A549 (cell line): Measurements from ENCODE around the gene GNA12. TPM values are rescaled to one million over a fixed set of nuclear protein-coding genes. Genes with fewer than 3 reads are reported as not detected.

Experiments
- ATAC-seq, 2 experiments: fragments of 200-7000 bp in 1 of 2; fragments of >200 bp in 1 of 2; cut with Nextera tagmentation in 1 of 2; cut with Tn5 transposase in 1 of 2; 3 replicates each; pipeline versions ENCODE4 v1.8.0 to v1.9.1; 2018 to 2020; ENCODE audit warnings: mild to moderate bottlenecking in 1 of 2, moderate library complexity in 1 of 2
- CTCF ChIA-PET: fragments of 300-600 bp; sonication (Branson Sonifier 250); formaldehyde crosslinking; extraction: SDS; loops from one replicate; lab custom pipeline; 2021; ENCODE audit warnings: antibody characterized with exemption, inconsistent platforms; lab: Yijun Ruan, JAX
- POLR2A ChIA-PET: fragments of 350-600 bp; formaldehyde crosslinking; extraction: SDS; loops from one replicate; lab custom pipeline; 2021; ENCODE audit warnings: antibody characterized with exemption, inconsistent platforms; lab: Yijun Ruan, JAX
- DNase-seq, 2 experiments: peaks; one replicate each; pipeline versions ENCODE4 v3.0.0 to v3.0.0-alpha.2; 2011 to 2016; ENCODE audit warnings: low read depth in 1 of 2, low spot score in 1 of 2
- FAIRE-seq: peaks from 2 replicates; lab custom pipeline; 2011; peaks lifted over from hg19 to GRCh38; lab: Jason Lieb, UNC
- H3K27ac ChIP-seq, 2 experiments: fragments of >200 bp; sonication (Bioruptor Twin); formaldehyde crosslinking; 3 replicates each; pipeline ENCODE4 v1.5.1; 2016 to 2017
- H3K4me1 ChIP-seq: fragments of >200 bp; sonication (Bioruptor Twin); formaldehyde crosslinking; 3 replicates; pipeline ENCODE4 v1.6.1; 2016
- H3K4me2 ChIP-seq: fragments of >200 bp; sonication (Bioruptor Twin); formaldehyde crosslinking; 3 replicates; pipeline ENCODE4 v1.6.1; 2016
- H3K4me3 ChIP-seq: fragments of >200 bp; sonication (Bioruptor Twin); formaldehyde crosslinking; 3 replicates; pipeline ENCODE4 v1.5.1; 2016
- H3K9me3 ChIP-seq: fragments of >200 bp; sonication (Bioruptor Twin); formaldehyde crosslinking; 3 replicates; pipeline ENCODE4 v1.6.1; 2016
- CBX8 ChIP-seq: fragments of 200-600 bp; sonication (generic); IDR thresholded peaks from 2 replicates; pipeline ENCODE4 v1.6.1; 2016
- FOSB ChIP-seq: fragments of 250-450 bp; sonication (Bioruptor Pico); IDR thresholded peaks from 2 replicates; pipeline ENCODE4 v1.5.0; 2020; ENCODE audit warnings: mild to moderate bottlenecking, moderate library complexity
- FOSL2 ChIP-seq, 2 experiments: fragments of 450-650 bp in 1 of 2; fragments of >200 bp in 1 of 2; sonication (Bioruptor Twin) in 1 of 2; formaldehyde crosslinking; IDR thresholded peaks; 2 replicates each; pipeline versions ENCODE4 v1.5.0 to v1.6.1; 2016 to 2020; ENCODE audit warnings: mild to moderate bottlenecking in 1 of 2, moderate library complexity in 1 of 2
- HEYL ChIP-seq: fragments of 250-450 bp; sonication (Bioruptor Pico); IDR thresholded peaks from 2 replicates; pipeline ENCODE4 v1.8.0; 2021; ENCODE audit warnings: mild to moderate bottlenecking, moderate library complexity
- HOXB13 ChIP-seq: fragments of 250-450 bp; sonication (Bioruptor Pico); IDR thresholded peaks from 2 replicates; pipeline ENCODE4 v1.5.0; 2020; ENCODE audit warnings: low read depth, mild to moderate bottlenecking, moderate library complexity
- JUNB ChIP-seq: fragments of >200 bp; sonication (Bioruptor Twin); formaldehyde crosslinking; IDR thresholded peaks from 2 replicates; pipeline ENCODE4 v1.6.1; 2016
- NFE2L2 ChIP-seq: fragments of 150-350 bp; conservative IDR thresholded peaks from 2 replicates; pipeline ENCODE4 v1.6.1; 2014; ENCODE audit warnings: low read length
- POLR2A ChIP-seq: IDR thresholded peaks from 2 replicates; pipeline ENCODE4 v1.6.1; 2012; ENCODE audit warnings: mild to moderate bottlenecking, low read length
- RAD21 ChIP-seq, 2 experiments: fragments of >200 bp in 1 of 2; sonication (Bioruptor Twin) in 1 of 2; formaldehyde crosslinking in 1 of 2; IDR thresholded peaks in 1 of 2; conservative IDR thresholded peaks in 1 of 2; 2 replicates in 1 of 2; 3 replicates in 1 of 2; pipeline ENCODE4 v1.6.1; 2012 to 2018; ENCODE audit warnings: inconsistent platforms in 1 of 2
- RNF2 ChIP-seq: fragments of 200-600 bp; sonication (generic); IDR thresholded peaks from 2 replicates; pipeline ENCODE4 v1.6.1; 2016; ENCODE audit warnings: low read depth, mild to moderate bottlenecking, antibody characterized with exemption, moderate library complexity, borderline replicate concordance
- SMC3 ChIP-seq: fragments of >200 bp; sonication (Bioruptor Twin); formaldehyde crosslinking; IDR thresholded peaks from 3 replicates; pipeline ENCODE4 v1.6.1; 2018; ENCODE audit warnings: inconsistent platforms
- SREBF2 ChIP-seq: fragments of 450-650 bp; IDR thresholded peaks from 2 replicates; pipeline ENCODE4 v1.6.1; 2014; ENCODE audit warnings: mild to moderate bottlenecking, moderate library complexity
- ZNF302 ChIP-seq: fragments of 250-450 bp; sonication (Bioruptor Pico); IDR thresholded peaks from 2 replicates; pipeline ENCODE4 v1.9.0; 2021; ENCODE audit warnings: inconsistent platforms, mild to moderate bottlenecking, moderate library complexity
- ZSCAN20 ChIP-seq: fragments of 250-450 bp; sonication (Bioruptor Pico); IDR thresholded peaks from 2 replicates; pipeline ENCODE4 v1.8.0; 2022; ENCODE audit warnings: mild to moderate bottlenecking, moderate library complexity
- WGBS: methylation state at CpG from one replicate; pipeline ENCODE4 v1.1.6; 2017; ENCODE audit errors: missing lambda C conversion rate; 5-methylcytosine and 5-hydroxymethylcytosine counted together
- polyA plus RNA-seq, 4 experiments: library from polyadenylated mRNA; depleted of rRNA in 3 of 4; stranded (reverse); fragments of >200 nt; fragmentation: RNase III in 1 of 4; extraction: RNeasy Plus Mini Kit Qiagen cat#74134 plus additional on column Dnase treatment in 1 of 4; gene quantifications; 2 replicates in 3 of 4; 3 replicates in 1 of 4; pipeline ENCODE4 v1.2.3, GENCODE V29; 2011 to 2017
- TF ChIP-seq, protein P1 (sequence below): fragments of >200 bp; sonication (Bioruptor Twin); formaldehyde crosslinking; IDR thresholded peaks from 3 replicates; pipeline ENCODE4 v1.5.1; 2016
- TF ChIP-seq, protein P2 (sequence below): fragments of >200 bp; sonication (Bioruptor Twin); formaldehyde crosslinking; IDR thresholded peaks from 3 replicates; pipeline ENCODE4 v1.6.1; 2016
- TF ChIP-seq, protein P3 (sequence below): IDR thresholded peaks from 2 replicates; pipeline ENCODE4 v1.6.1; 2012
- TF ChIP-seq, protein P4 (sequence below): fragments of 250-450 bp; sonication (Bioruptor Pico); IDR thresholded peaks from 2 replicates; pipeline ENCODE4 v1.5.0; 2021; ENCODE audit warnings: mild to moderate bottlenecking, moderate library complexity, borderline replicate concordance
- TF ChIP-seq, protein P5 (sequence below): fragments of >200 bp; sonication (Bioruptor Twin); formaldehyde crosslinking; IDR thresholded peaks from 2 replicates; pipeline ENCODE4 v1.6.1; 2016
- TF ChIP-seq, protein P6 (sequence below): fragments of 250-450 bp; sonication (Bioruptor Pico); IDR thresholded peaks from 2 replicates; pipeline ENCODE4 v1.5.0; 2020; ENCODE audit warnings: low read depth, mild to moderate bottlenecking, moderate library complexity

The GNA12 gene
- polyA plus RNA-seq, 2 of the 4 experiments (the other 2 are of a cell fraction), result 33.0 to 43.7 TPM

DNA sequence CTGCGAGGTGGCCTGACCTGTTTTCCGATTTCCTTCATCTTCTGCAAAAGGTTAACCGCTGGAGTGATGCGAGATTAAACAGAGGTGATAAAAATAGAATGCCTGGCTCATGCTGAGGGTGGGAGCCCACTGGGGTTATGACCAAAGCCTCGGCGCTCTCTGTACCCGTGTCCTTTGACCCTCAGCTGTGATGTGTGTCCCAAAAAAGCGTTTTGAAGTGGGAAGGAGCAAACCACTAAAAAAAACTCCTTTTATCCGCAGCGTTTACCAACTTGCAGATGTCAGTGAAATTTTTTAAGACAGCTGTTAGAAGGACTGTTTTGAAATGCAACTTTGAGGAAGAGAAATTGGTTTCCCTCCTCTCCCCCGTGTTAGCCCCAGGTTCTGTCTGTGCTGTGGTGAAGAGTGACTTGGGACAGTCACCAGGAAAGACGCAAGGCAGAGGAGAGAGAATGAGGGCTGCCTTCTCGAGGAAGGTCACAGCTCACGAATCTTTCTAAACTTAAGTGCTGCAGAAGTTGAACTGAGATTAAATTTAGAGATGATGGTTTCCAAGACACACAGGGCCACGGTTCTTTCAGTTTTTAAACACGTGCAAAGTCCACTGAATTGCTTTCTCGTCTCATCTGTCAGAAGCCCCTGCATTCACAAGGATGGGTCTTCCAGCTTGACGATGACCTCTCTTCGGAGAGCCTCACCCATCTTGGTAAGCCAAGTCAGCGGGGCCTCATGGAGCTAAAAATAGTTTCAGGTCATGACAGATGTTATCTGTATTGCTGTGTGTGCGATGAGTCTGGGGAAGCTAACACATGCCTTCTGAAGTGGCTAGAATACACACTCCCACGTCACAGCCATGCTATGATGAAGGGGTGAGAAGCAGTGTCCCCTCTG is 128.5 kb downstream of the GNA12 start:
- TF ChIP-seq, protein P1, sequence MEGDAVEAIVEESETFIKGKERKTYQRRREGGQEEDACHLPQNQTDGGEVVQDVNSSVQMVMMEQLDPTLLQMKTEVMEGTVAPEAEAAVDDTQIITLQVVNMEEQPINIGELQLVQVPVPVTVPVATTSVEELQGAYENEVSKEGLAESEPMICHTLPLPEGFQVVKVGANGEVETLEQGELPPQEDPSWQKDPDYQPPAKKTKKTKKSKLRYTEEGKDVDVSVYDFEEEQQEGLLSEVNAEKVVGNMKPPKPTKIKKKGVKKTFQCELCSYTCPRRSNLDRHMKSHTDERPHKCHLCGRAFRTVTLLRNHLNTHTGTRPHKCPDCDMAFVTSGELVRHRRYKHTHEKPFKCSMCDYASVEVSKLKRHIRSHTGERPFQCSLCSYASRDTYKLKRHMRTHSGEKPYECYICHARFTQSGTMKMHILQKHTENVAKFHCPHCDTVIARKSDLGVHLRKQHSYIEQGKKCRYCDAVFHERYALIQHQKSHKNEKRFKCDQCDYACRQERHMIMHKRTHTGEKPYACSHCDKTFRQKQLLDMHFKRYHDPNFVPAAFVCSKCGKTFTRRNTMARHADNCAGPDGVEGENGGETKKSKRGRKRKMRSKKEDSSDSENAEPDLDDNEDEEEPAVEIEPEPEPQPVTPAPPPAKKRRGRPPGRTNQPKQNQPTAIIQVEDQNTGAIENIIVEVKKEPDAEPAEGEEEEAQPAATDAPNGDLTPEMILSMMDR, result no peak
- TF ChIP-seq SREBF2 (no peak), HOXB13 (no peak), ZNF302 (CRISPR knock-in tag) (no peak), RNF2 (no peak), POLR2A (no peak), NFE2L2 (no peak), SMC3 (no peak), ZSCAN20 (no peak), HEYL (CRISPR knock-in tag) (no peak), FOSL2 (IDR thresholded peaks at IDR 0.05) (no peak), FOSL2 (CRISPR knock-in tag; IDR thresholded peaks at IDR 0.05) (no peak), FOSB (no peak), RAD21 (conservative IDR thresholded peaks at IDR 0.05 in 1 of 2, IDR thresholded peaks at IDR 0.05 in 1 of 2) (no peak), CBX8 (no peak), JUNB (no peak)
- TF ChIP-seq, protein P2, sequence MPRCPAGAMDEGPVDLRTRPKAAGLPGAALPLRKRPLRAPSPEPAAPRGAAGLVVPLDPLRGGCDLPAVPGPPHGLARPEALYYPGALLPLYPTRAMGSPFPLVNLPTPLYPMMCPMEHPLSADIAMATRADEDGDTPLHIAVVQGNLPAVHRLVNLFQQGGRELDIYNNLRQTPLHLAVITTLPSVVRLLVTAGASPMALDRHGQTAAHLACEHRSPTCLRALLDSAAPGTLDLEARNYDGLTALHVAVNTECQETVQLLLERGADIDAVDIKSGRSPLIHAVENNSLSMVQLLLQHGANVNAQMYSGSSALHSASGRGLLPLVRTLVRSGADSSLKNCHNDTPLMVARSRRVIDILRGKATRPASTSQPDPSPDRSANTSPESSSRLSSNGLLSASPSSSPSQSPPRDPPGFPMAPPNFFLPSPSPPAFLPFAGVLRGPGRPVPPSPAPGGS, result no peak
- TF ChIP-seq, protein P3, sequence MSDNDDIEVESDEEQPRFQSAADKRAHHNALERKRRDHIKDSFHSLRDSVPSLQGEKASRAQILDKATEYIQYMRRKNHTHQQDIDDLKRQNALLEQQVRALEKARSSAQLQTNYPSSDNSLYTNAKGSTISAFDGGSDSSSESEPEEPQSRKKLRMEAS, result no peak
- TF ChIP-seq, protein P4, sequence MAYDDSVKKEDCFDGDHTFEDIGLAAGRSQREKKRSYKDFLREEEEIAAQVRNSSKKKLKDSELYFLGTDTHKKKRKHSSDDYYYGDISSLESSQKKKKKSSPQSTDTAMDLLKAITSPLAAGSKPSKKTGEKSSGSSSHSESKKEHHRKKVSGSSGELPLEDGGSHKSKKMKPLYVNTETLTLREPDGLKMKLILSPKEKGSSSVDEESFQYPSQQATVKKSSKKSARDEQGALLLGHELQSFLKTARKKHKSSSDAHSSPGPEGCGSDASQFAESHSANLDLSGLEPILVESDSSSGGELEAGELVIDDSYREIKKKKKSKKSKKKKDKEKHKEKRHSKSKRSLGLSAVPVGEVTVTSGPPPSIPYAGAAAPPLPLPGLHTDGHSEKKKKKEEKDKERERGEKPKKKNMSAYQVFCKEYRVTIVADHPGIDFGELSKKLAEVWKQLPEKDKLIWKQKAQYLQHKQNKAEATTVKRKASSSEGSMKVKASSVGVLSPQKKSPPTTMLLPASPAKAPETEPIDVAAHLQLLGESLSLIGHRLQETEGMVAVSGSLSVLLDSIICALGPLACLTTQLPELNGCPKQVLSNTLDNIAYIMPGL (CRISPR knock-in tag), result no peak
- TF ChIP-seq, protein P5, sequence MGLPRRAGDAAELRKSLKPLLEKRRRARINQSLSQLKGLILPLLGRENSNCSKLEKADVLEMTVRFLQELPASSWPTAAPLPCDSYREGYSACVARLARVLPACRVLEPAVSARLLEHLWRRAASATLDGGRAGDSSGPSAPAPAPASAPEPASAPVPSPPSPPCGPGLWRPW, result no peak
- TF ChIP-seq, protein P6, sequence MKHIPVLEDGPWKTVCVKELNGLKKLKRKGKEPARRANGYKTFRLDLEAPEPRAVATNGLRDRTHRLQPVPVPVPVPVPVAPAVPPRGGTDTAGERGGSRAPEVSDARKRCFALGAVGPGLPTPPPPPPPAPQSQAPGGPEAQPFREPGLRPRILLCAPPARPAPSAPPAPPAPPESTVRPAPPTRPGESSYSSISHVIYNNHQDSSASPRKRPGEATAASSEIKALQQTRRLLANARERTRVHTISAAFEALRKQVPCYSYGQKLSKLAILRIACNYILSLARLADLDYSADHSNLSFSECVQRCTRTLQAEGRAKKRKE (CRISPR knock-in tag), result no peak
- DNase-seq (no peak), ATAC-seq (no peak), FAIRE-seq (no peak)
- POLR2A ChIA-PET, result no interaction called here
- Histone ChIP-seq H3K4me3 (no peak overlapping the region), H3K4me2 (no peak overlapping the region), H3K9me3 (no peaks in the 10 kb centered on the region), H3K4me1 (no peaks in the 10 kb centered on the region), H3K27ac (no peak overlapping the region)
- CTCF ChIA-PET, result interaction anchor here (1.0 to 2.0 kb wide), 4 partner anchors 8 to 45 kb away, joined by 3 to 6 read pairs (median 4); no protein-coding TSS in a partner anchor
- 82% methylated on average over 22 of the region's 22 CpGs for WGBS
